Uterus (tissue), 2 donors: Measurements from ENCODE around the gene KIF3C.
"Not testable (repeated sequence)": the region's sequence is repeated elsewhere in the genome, so short reads cannot be mapped to it uniquely, and the experiment has no call there.

Source experiments
- CTCF ChIP-seq, 4 experiments: fragments of 200-600 bp in 2 of 4; fragments of 450-650 bp in 2 of 4; sonication (generic) in 2 of 4; IDR thresholded peaks; one replicate each; pipeline ENCODE4 v1.5.1; 2016 to 2019; ENCODE audit warnings: antibody characterized with exemption in 4 of 4, mild to moderate bottlenecking in 2 of 4, moderate library complexity in 1 of 4
- POLR2A ChIP-seq, 2 donors: fragments of 450-650 bp; IDR thresholded peaks; one replicate each; pipeline ENCODE4 v1.6.1; 2016; ENCODE audit warnings: antibody characterized with exemption in 2 of 2, mild to moderate bottlenecking in 1 of 2, moderate library complexity in 1 of 2

GRCh38 chr2:25999406-25999805 is 17.1 kb upstream of the KIF3C start:
- not testable (repeated sequence) for TF ChIP-seq CTCF, POLR2A (IDR thresholded peaks at IDR 0.05)
